PFSK-1 (cell line): ENCODE data around the gene RASGRP2.

Source experiments
- FOXP2 ChIP-seq: optimal IDR thresholded peaks from 2 replicates; pipeline ENCODE3; 2011; ENCODE audit warnings: borderline replicate concordance, control low read depth, inconsistent platforms; ENCODE audit not compliant: insufficient read depth; ENCODE audit errors: extremely low read length, extremely low read depth
- POLR2AphosphoS5 ChIP-seq: IDR thresholded peaks from 2 replicates; pipeline ENCODE4 v1.6.1; 2012; ENCODE audit warnings: low read depth, mild to moderate bottlenecking, control low read depth, low read length, moderate library complexity
- SIN3A ChIP-seq: IDR thresholded peaks from 2 replicates; pipeline ENCODE4 v1.6.1; 2012; ENCODE audit warnings: mild to moderate bottlenecking, low read length, moderate library complexity, borderline replicate concordance; ENCODE audit not compliant: insufficient read depth
- TAF1 ChIP-seq: IDR thresholded peaks from 2 replicates; pipeline ENCODE4 v1.6.1; 2012; ENCODE audit warnings: low read length, control low read depth, borderline replicate concordance; ENCODE audit not compliant: insufficient read depth
- TF ChIP-seq, protein P1 (sequence below), 2 experiments: IDR thresholded peaks; 2 replicates each; pipeline versions ENCODE4 v1.6.1 to v1.8.0; 2011 to 2012; ENCODE audit warnings: low read depth in 2 of 2, low read length in 2 of 2, control low read depth in 1 of 2, inconsistent platforms in 1 of 2, mild to moderate bottlenecking in 1 of 2, moderate library complexity in 1 of 2; ENCODE audit not compliant: insufficient read depth in 1 of 2

The RASGRP2 gene

GRCh38 chr11:64769283-64769682, 25.3 kb upstream of the RASGRP2 start:
- no peak for TF ChIP-seq TAF1
- no peak for TF ChIP-seq SIN3A
- TF ChIP-seq POLR2AphosphoS5 = no peak
- TF ChIP-seq FOXP2 = no peak
- TF ChIP-seq, protein P1, sequence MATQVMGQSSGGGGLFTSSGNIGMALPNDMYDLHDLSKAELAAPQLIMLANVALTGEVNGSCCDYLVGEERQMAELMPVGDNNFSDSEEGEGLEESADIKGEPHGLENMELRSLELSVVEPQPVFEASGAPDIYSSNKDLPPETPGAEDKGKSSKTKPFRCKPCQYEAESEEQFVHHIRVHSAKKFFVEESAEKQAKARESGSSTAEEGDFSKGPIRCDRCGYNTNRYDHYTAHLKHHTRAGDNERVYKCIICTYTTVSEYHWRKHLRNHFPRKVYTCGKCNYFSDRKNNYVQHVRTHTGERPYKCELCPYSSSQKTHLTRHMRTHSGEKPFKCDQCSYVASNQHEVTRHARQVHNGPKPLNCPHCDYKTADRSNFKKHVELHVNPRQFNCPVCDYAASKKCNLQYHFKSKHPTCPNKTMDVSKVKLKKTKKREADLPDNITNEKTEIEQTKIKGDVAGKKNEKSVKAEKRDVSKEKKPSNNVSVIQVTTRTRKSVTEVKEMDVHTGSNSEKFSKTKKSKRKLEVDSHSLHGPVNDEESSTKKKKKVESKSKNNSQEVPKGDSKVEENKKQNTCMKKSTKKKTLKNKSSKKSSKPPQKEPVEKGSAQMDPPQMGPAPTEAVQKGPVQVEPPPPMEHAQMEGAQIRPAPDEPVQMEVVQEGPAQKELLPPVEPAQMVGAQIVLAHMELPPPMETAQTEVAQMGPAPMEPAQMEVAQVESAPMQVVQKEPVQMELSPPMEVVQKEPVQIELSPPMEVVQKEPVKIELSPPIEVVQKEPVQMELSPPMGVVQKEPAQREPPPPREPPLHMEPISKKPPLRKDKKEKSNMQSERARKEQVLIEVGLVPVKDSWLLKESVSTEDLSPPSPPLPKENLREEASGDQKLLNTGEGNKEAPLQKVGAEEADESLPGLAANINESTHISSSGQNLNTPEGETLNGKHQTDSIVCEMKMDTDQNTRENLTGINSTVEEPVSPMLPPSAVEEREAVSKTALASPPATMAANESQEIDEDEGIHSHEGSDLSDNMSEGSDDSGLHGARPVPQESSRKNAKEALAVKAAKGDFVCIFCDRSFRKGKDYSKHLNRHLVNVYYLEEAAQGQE (IDR thresholded peaks at IDR 0.05; ENCODE audit: insufficient read depth in 1 of 2, low read depth in 2 of 2, low read length in 2 of 2) = no peak

GRCh38 chr11:64768300-64768694, 24.4 kb upstream of the RASGRP2 start:
- TF ChIP-seq POLR2AphosphoS5 (no peak; the same call in 1 of the 2 replicates), TAF1 (no peak), SIN3A (no peak), FOXP2 (no peak)
- TF ChIP-seq, protein P1 (IDR thresholded peaks at IDR 0.05; ENCODE audit: insufficient read depth in 1 of 2, low read depth in 2 of 2, low read length in 2 of 2) = no peak

DNA sequence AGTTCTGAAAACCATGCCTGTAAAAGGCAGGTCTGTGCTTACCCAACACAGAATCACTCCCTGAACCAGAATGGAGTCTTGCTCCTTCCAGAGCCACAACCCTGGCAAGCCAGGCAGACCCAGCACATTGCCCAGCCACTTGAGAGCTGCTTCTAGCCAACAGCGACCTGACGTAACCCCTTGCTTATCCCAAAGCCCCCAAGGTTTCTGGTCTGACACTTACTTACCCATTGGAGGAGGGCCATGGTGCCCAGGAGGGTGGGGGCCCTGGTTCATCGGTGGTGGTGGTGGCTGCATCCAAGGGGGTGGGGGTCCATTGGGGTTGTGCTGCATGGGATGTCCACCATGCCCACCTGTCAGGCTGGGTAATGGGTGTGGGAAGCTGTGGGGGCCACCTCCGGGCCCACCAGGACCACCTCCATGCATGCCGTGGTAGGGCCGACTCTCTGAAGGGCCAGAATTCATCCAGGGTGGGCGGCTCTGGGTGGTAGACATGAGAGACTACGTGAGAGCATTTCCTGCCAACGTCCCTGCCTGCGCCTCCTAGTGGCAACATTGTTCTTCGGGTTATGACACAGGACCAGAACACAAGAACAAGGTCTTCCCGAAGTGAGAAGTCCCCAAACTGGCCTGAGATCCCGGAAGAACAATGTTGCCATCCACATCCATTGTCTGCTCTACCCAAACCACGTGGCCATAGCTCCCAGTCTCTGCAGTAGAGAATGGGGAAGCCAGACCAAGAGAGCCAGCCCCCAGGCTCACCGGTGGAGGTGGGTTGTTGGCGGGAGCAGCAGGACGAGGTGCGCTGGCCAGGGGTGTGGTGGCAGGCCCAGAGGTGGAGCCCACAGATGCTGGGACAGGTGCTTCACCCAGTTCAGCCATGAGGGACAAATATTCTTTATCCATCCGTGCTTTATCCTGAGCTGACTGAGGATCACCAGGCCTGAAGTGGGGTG, 23.7 kb upstream of the RASGRP2 start:
- TF ChIP-seq, protein P1 (IDR thresholded peaks at IDR 0.05; ENCODE audit: insufficient read depth in 1 of 2, low read depth in 2 of 2, low read length in 2 of 2) = no peak
- TF ChIP-seq SIN3A (no peak), TAF1 (no peak), FOXP2 (no peak), POLR2AphosphoS5 (no peak; the same call in 1 of the 2 replicates)

- TF ChIP-seq SIN3A = no peak
Observed at GRCh38 chr11:64766881-64767280, 22.9 kb upstream of the RASGRP2 start.

DNA sequence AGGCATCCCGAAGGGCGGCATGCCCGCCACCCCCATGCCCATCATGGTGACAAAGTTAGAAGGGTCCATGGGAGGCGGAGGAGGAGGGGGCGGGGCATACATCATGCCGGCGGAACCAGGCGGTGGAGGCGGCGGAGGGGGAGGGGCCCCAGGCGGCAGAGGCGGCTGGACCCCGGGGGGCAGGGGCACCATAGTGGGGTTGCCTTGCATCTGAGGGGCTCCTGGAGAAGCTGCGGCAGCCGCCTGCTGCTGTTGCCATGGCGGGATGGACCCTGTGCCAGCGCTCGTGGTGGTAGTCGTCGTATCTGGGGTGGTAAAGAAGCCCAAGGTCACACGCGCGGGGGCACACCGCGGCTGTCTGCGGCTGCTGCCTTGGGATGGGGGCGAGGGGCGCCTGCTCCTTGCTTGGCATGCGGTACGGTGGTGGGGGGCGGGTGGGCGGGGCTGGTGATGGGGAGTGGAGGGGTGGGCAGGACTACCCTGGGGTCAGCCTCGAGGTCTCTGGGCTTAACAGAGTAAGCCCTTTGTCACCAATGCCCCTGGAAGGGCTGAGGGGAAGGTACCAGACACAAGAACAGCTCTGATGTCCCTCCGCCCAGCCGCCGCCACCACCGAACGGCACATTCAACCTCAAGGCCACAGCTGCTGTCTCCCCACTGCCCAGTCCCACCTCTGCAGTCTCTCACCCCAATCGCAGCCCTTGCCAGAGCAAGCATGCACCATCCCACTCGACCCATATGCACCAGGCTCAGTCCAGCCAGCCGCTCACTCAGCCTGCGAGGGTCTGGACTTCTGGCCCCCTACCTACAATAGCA, 22.1 kb upstream of the RASGRP2 start:
- no peak for TF ChIP-seq TAF1
- TF ChIP-seq POLR2AphosphoS5 = no peak
- TF ChIP-seq FOXP2 = no peak
